Mammary epithelial cell (primary cell): ENCODE data around the gene IL1F10.

Experiments used
- EZH2 ChIP-seq: IDR thresholded peaks from 2 replicates; pipeline ENCODE4 v1.6.1; 2012; ENCODE audit warnings: low read length, inconsistent platforms, borderline replicate concordance
- TF ChIP-seq, protein P1 (sequence below), 2 donors: IDR thresholded peaks in 1 of 2; conservative IDR thresholded peaks in 1 of 2; 2 replicates each; pipeline ENCODE4 v1.5.1; 2011 to 2012; ENCODE audit warnings: inconsistent platforms in 2 of 2, low read length in 2 of 2, mild to moderate bottlenecking in 2 of 2, control low read depth in 1 of 2, low read depth in 1 of 2; ENCODE audit not compliant: insufficient read depth in 1 of 2; ENCODE audit errors: extremely low read depth in 1 of 2

DNA sequence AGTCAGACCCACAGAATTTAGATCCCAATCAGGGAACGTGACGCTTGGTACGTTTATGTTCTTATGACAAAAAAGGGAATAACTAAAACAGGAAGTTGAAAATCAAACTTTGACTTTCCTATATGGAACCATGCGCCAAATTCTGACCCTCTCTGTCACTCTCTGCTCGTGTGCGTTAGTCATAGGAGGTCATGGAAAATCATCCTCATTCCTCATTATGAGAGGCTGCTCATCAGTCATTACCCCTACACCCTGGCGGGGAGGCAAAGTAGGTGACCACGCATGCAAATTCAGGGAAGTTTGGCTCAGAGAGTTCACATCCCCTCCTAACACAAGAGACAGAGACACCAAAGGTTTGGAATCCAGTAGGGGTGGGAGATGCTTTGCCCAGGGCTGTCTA is 15.5 kb downstream of the IL1F10 start:
- TF ChIP-seq, protein P1, sequence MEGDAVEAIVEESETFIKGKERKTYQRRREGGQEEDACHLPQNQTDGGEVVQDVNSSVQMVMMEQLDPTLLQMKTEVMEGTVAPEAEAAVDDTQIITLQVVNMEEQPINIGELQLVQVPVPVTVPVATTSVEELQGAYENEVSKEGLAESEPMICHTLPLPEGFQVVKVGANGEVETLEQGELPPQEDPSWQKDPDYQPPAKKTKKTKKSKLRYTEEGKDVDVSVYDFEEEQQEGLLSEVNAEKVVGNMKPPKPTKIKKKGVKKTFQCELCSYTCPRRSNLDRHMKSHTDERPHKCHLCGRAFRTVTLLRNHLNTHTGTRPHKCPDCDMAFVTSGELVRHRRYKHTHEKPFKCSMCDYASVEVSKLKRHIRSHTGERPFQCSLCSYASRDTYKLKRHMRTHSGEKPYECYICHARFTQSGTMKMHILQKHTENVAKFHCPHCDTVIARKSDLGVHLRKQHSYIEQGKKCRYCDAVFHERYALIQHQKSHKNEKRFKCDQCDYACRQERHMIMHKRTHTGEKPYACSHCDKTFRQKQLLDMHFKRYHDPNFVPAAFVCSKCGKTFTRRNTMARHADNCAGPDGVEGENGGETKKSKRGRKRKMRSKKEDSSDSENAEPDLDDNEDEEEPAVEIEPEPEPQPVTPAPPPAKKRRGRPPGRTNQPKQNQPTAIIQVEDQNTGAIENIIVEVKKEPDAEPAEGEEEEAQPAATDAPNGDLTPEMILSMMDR (conservative IDR thresholded peaks at IDR 0.05 in 1 of 2, IDR thresholded peaks at IDR 0.05 in 1 of 2; ENCODE audit: extremely low read depth in 1 of 2, insufficient read depth in 1 of 2, low read depth in 1 of 2, low read length in 2 of 2): no peak
- TF ChIP-seq EZH2: no peak
